HCT116 (cell line): ENCODE measurements around the gene GLTP. TPM values are rescaled to one million over a fixed set of nuclear protein-coding genes. Genes with fewer than 3 reads are reported as not detected.

Source experiments
- ATAC-seq: fragments of 200-7000 bp; cut with Tn5 transposase; 2 replicates; pipeline ENCODE4 v1.9.1; 2020; ENCODE audit warnings: mild to moderate bottlenecking, moderate library complexity
- BruUV-seq: library from RNA; stranded (reverse); fragments of 400-500 nt; replicated peaks from 2 replicates; lab custom pipeline; 2021; lab: Mats Ljungman, UMichigan
- CTCF ChIA-PET: fragments of 300-600 bp; sonication (Branson Sonifier 250); formaldehyde crosslinking; loops from one replicate; lab custom pipeline; 2021; ENCODE audit warnings: antibody characterized with exemption; lab: Charles Lee
- POLR2A ChIA-PET: fragments of 300-600, 350-600 bp; sonication (Branson Sonifier 250); formaldehyde crosslinking; loops from one replicate; lab custom pipeline; 2021; ENCODE audit warnings: antibody characterized with exemption; lab: Charles Lee
- RAD21 ChIA-PET, 2 experiments: fragments of 300-600 bp; sonication (Branson Sonifier 250); formaldehyde crosslinking; loops; one replicate each; lab custom pipeline; 2023; ENCODE audit warnings: low total read pairs in 2 of 2; ENCODE audit not compliant: uncharacterized antibody in 2 of 2, unreplicated experiment in 2 of 2, low non-redundant PET in 1 of 2; lab: Charles Lee
- DNase-seq: peaks from one replicate; pipeline ENCODE4 v3.0.0-alpha.2; 2010; ENCODE audit warnings: low read depth, low spot score
- H2AFZ ChIP-seq: fragments of 200-600 bp; shearing (Covaris generic), sonication (generic); 2 replicates; pipeline ENCODE4 v1.6.1; 2017; ENCODE audit warnings: low read depth, mixed run types, mixed read lengths, antibody characterized with exemption, low read length; ENCODE audit not compliant: poor library complexity, severe bottlenecking
- H3K27ac ChIP-seq: 2 replicates; pipeline ENCODE4 v1.5.1; 2012; ENCODE audit warnings: low read depth, low read length
- H3K27me3 ChIP-seq: fragments of 200-600 bp; sonication (generic); 2 replicates; pipeline ENCODE4 v1.6.1; 2016; ENCODE audit warnings: mixed run types, low read length, mixed read lengths; ENCODE audit not compliant: insufficient read depth
- H3K36me3 ChIP-seq, 2 experiments: fragments of 200-500 bp in 1 of 2; fragments of 200-600 bp in 1 of 2; sonication (Bioruptor generic) in 1 of 2; sonication (generic) in 1 of 2; 2 replicates each; pipeline versions ENCODE4 v1.5.1 to v1.6.1; 2014 to 2016; ENCODE audit warnings: low read length in 2 of 2, inconsistent platforms in 1 of 2, mixed read lengths in 1 of 2, mixed run types in 1 of 2; ENCODE audit not compliant: insufficient read depth in 2 of 2, control insufficient read depth in 1 of 2
- H3K4me1 ChIP-seq, 2 experiments: fragments of 200-600 bp in 1 of 2; sonication (generic) in 1 of 2; 2 replicates each; pipeline versions ENCODE4 v1.5.1 to v1.6.1; 2012 to 2017; ENCODE audit warnings: low read length in 2 of 2, inconsistent platforms in 1 of 2, mild to moderate bottlenecking in 1 of 2, mixed read lengths in 1 of 2, mixed run types in 1 of 2, moderate library complexity in 1 of 2; ENCODE audit not compliant: insufficient read depth in 2 of 2, control insufficient read depth in 1 of 2
- H3K4me2 ChIP-seq: fragments of 200-600 bp; sonication (generic); 2 replicates; pipeline ENCODE4 v1.6.1; 2017; ENCODE audit warnings: mixed run types, low read length, mixed read lengths
- H3K4me3 ChIP-seq, 2 experiments: fragments of 200-600 bp in 1 of 2; sonication (generic) in 1 of 2; replicated peaks in 1 of 2; 2 replicates each; pipeline ENCODE4 v1.5.1; 2011 to 2016; ENCODE audit warnings: low read length in 2 of 2, control low read depth in 1 of 2, low read depth in 1 of 2, mild to moderate bottlenecking in 1 of 2, mixed read lengths in 1 of 2, mixed run types in 1 of 2
- H3K79me2 ChIP-seq: fragments of 200-600 bp; sonication (generic); 2 replicates; pipeline ENCODE4 v1.6.1; 2017; ENCODE audit warnings: mild to moderate bottlenecking, mixed run types, low read length, moderate library complexity, mixed read lengths; ENCODE audit not compliant: insufficient read depth
- H3K9ac ChIP-seq: fragments of 200-600 bp; sonication (generic); 2 replicates; pipeline ENCODE4 v1.6.1; 2016; ENCODE audit warnings: low read length, mixed read lengths
- H3K9me2 ChIP-seq: fragments of 200-600 bp; sonication (generic), shearing (Covaris generic); 2 replicates; pipeline ENCODE4 v1.6.1; 2017; ENCODE audit warnings: mixed run types, mild to moderate bottlenecking, moderate library complexity; ENCODE audit not compliant: insufficient read depth
- H3K9me3 ChIP-seq, 2 experiments: fragments of 200-500 bp in 1 of 2; fragments of 200-600 bp in 1 of 2; sonication (Bioruptor generic) in 1 of 2; sonication (generic) in 1 of 2; 2 replicates each; pipeline ENCODE4 v1.6.1; 2014 to 2017; ENCODE audit warnings: low read length in 2 of 2, mixed read lengths in 2 of 2, inconsistent platforms in 1 of 2, low read depth in 1 of 2, mild to moderate bottlenecking in 1 of 2, mixed run types in 1 of 2, moderate library complexity in 1 of 2; ENCODE audit not compliant: control insufficient read depth in 1 of 2, insufficient read depth in 1 of 2
- H4K20me1 ChIP-seq: fragments of 200-600 bp; sonication (generic), shearing (Covaris generic); 2 replicates; pipeline ENCODE4 v1.6.1; 2017; ENCODE audit warnings: mixed run types, mild to moderate bottlenecking, moderate library complexity; ENCODE audit not compliant: insufficient read depth
- ATF3 ChIP-seq: IDR thresholded peaks from 2 replicates; pipeline ENCODE4 v1.6.1; 2012
- CBX3 ChIP-seq: IDR thresholded peaks from 2 replicates; pipeline ENCODE4 v1.6.1; 2012; ENCODE audit warnings: low read depth
- CEBPB ChIP-seq: IDR thresholded peaks from 2 replicates; pipeline ENCODE4 v1.6.1; 2012; ENCODE audit warnings: low read depth
- CTCF ChIP-seq, 3 experiments: fragments of 200-600 bp in 1 of 3; sonication (generic) in 1 of 3; IDR thresholded peaks in 2 of 3; conservative IDR thresholded peaks in 1 of 3; 2 replicates each; pipeline ENCODE4 v1.5.1; 2012 to 2017; ENCODE audit warnings: low read depth in 2 of 3, low read length in 2 of 3, antibody characterized with exemption in 1 of 3, borderline replicate concordance in 1 of 3, control low read depth in 1 of 3, mild to moderate bottlenecking in 1 of 3, mixed read lengths in 1 of 3, mixed run types in 1 of 3, moderate library complexity in 1 of 3; ENCODE audit not compliant: insufficient read depth in 1 of 3
- ELF1 ChIP-seq: IDR thresholded peaks from 2 replicates; pipeline ENCODE4 v1.6.1; 2012; ENCODE audit warnings: low read depth, borderline replicate concordance
- EZH2 ChIP-seq: fragments of 200-600 bp; sonication (generic); IDR thresholded peaks from 2 replicates; pipeline ENCODE4 v1.6.1; 2017; ENCODE audit warnings: antibody characterized with exemption, mixed run types
- EZH2phosphoT487 ChIP-seq: fragments of 200-600 bp; IDR thresholded peaks from 2 replicates; pipeline ENCODE4 v1.6.1; 2018; ENCODE audit warnings: antibody characterized with exemption, borderline replicate concordance
- JUND ChIP-seq: IDR thresholded peaks from 2 replicates; pipeline ENCODE4 v1.6.1; 2012
- MAX ChIP-seq: IDR thresholded peaks from 2 replicates; pipeline ENCODE4 v1.6.1; 2012
- POLR2A ChIP-seq: IDR thresholded peaks from 2 replicates; pipeline ENCODE4 v1.7.0; 2011; ENCODE audit warnings: borderline replicate concordance; ENCODE audit not compliant: insufficient read depth, insufficient read length; ENCODE audit errors: extremely low read depth
- POLR2AphosphoS5 ChIP-seq: IDR thresholded peaks from 2 replicates; pipeline ENCODE4 v1.6.1; 2011; ENCODE audit warnings: mild to moderate bottlenecking, low read depth, low read length, moderate library complexity
- RAD21 ChIP-seq: IDR thresholded peaks from 2 replicates; pipeline ENCODE4 v1.6.1; 2012; ENCODE audit warnings: low read depth, mild to moderate bottlenecking
- SIN3A ChIP-seq: IDR thresholded peaks from 2 replicates; pipeline ENCODE4 v1.6.1; 2012; ENCODE audit warnings: low read depth
- SP1 ChIP-seq: IDR thresholded peaks from 2 replicates; pipeline ENCODE4 v1.6.1; 2012; ENCODE audit warnings: low read depth
- SRF ChIP-seq: IDR thresholded peaks from 2 replicates; pipeline ENCODE4 v1.6.1; 2012; ENCODE audit warnings: low read depth
- TCF7L2 ChIP-seq: IDR thresholded peaks from 2 replicates; pipeline ENCODE4 v1.7.0; 2011; ENCODE audit warnings: borderline replicate concordance, inconsistent platforms; ENCODE audit not compliant: insufficient read depth, insufficient read length; ENCODE audit errors: extremely low read depth
- YY1 ChIP-seq: IDR thresholded peaks from 2 replicates; pipeline ENCODE4 v1.6.1; 2011; ENCODE audit warnings: low read length, low read depth, moderate library complexity, mild to moderate bottlenecking; ENCODE audit not compliant: insufficient replicate concordance; ENCODE audit errors: extremely low read depth
- ZBTB33 ChIP-seq: IDR thresholded peaks from 2 replicates; pipeline ENCODE4 v1.6.1; 2011; ENCODE audit warnings: mild to moderate bottlenecking, low read length, moderate library complexity; ENCODE audit not compliant: insufficient replicate concordance; ENCODE audit errors: extremely low read depth
- ZFX ChIP-seq: fragments of 450-650 bp; IDR thresholded peaks from 2 replicates; pipeline ENCODE4 v1.6.1; 2017
- intact Hi-C: fragments of 100-400 bp; cut with micrococcal nuclease; formaldehyde crosslinking; loops from 2 replicates; pipeline ENCODE4 v1.10.0; 2022
- total RNA-seq: library from RNA; stranded (reverse); gene quantifications from one replicate; pipeline ENCODE4 v1.2.1, GENCODE V29; 2021; ENCODE audit not compliant: unreplicated experiment
- TF ChIP-seq, protein P1 (sequence below): IDR thresholded peaks from 2 replicates; pipeline ENCODE4 v1.6.1; 2012; ENCODE audit warnings: low read depth

GLTP gene
- total RNA-seq, 1 experiment from 2014 or later: 26.6 TPM

GRCh38 chr12:109835827-109836226 lies 44.5 kb downstream of the GLTP start:
- H3K4me1 ChIP-seq: peaks cover 8 to 35% of the 10 kb centered on the region in 2 experiments; a peak in 3 of 4 replicates
- CTCF ChIA-PET: interaction anchor here (2.1 kb wide), 1 partner anchor 10 kb away, joined by 9 read pairs; no protein-coding TSS in a partner anchor
- H3K36me3 ChIP-seq: no peaks in the 10 kb centered on the region
- no peak for TF ChIP-seq SRF
- no peak for TF ChIP-seq POLR2A
- TF ChIP-seq EZH2: no peak
- TF ChIP-seq TCF7L2: no peak
- TF ChIP-seq, protein P1, sequence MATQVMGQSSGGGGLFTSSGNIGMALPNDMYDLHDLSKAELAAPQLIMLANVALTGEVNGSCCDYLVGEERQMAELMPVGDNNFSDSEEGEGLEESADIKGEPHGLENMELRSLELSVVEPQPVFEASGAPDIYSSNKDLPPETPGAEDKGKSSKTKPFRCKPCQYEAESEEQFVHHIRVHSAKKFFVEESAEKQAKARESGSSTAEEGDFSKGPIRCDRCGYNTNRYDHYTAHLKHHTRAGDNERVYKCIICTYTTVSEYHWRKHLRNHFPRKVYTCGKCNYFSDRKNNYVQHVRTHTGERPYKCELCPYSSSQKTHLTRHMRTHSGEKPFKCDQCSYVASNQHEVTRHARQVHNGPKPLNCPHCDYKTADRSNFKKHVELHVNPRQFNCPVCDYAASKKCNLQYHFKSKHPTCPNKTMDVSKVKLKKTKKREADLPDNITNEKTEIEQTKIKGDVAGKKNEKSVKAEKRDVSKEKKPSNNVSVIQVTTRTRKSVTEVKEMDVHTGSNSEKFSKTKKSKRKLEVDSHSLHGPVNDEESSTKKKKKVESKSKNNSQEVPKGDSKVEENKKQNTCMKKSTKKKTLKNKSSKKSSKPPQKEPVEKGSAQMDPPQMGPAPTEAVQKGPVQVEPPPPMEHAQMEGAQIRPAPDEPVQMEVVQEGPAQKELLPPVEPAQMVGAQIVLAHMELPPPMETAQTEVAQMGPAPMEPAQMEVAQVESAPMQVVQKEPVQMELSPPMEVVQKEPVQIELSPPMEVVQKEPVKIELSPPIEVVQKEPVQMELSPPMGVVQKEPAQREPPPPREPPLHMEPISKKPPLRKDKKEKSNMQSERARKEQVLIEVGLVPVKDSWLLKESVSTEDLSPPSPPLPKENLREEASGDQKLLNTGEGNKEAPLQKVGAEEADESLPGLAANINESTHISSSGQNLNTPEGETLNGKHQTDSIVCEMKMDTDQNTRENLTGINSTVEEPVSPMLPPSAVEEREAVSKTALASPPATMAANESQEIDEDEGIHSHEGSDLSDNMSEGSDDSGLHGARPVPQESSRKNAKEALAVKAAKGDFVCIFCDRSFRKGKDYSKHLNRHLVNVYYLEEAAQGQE: no peak
- TF ChIP-seq YY1: no peak
- TF ChIP-seq EZH2phosphoT487: no peak
- no peak for TF ChIP-seq JUND
- no peak for TF ChIP-seq ELF1
- TF ChIP-seq SP1: no peak
- no peak for TF ChIP-seq ATF3
- TF ChIP-seq SIN3A: no peak
- TF ChIP-seq CEBPB: no peak
- no peak for TF ChIP-seq ZBTB33
- no peak for TF ChIP-seq ZFX
- TF ChIP-seq RAD21: no peak
- no peak for TF ChIP-seq MAX
- TF ChIP-seq POLR2AphosphoS5: no peak
- TF ChIP-seq CBX3: no peak
- TF ChIP-seq CTCF (IDR thresholded peaks at IDR 0.05 in 2 of 3, conservative IDR thresholded peaks at IDR 0.05 in 1 of 3; ENCODE audit: borderline replicate concordance in 1 of 3, insufficient read depth in 1 of 3, low read depth in 2 of 3, low read length in 2 of 3): no peak
- no peaks in the 10 kb centered on the region for H3K9me3 ChIP-seq
- no peak for ATAC-seq
- H4K20me1 ChIP-seq: no peaks in the 10 kb centered on the region
- no peak overlapping the region for H2AFZ ChIP-seq
- no peaks in the 10 kb centered on the region for H3K9me2 ChIP-seq
- no peak overlapping the region for H3K27ac ChIP-seq
- no peak for DNase-seq
- H3K9ac ChIP-seq: no peak overlapping the region
- H3K79me2 ChIP-seq: no peaks in the 10 kb centered on the region
- no TSS peak for BruUV-seq
- H3K4me3 ChIP-seq: no peak overlapping the region
- POLR2A ChIA-PET: no interaction called here
- no peaks in the 10 kb centered on the region for H3K27me3 ChIP-seq
- RAD21 ChIA-PET: no interaction called here
- H3K4me2 ChIP-seq: no peak overlapping the region
- intact Hi-C loops: no loop called here
